Suppressor macrophage (primary cell): ENCODE results near the gene LPAR3.

ENCODE experiments used
- DNase-seq, 4 experiments: peaks; one replicate each; pipeline ENCODE4 v3.0.0-alpha.2; 2020 to 2022

Gene LPAR3

GRCh38 chr1:84823991-84824390 is 69.0 kb downstream of the LPAR3 start:
- DNase-seq: no peak

GRCh38 chr1:84823511-84823910 is 69.5 kb downstream of the LPAR3 start:
- no peak for DNase-seq

GRCh38 chr1:84810343-84810742 is 82.7 kb downstream of the LPAR3 start:
- DNase-seq: no peak

- no peak for DNase-seq
Measured at GRCh38 chr1:84809023-84809422, 84.0 kb downstream of the LPAR3 start.

- no peak for DNase-seq
Measured at GRCh38 chr1:84803604-84804003, 89.4 kb downstream of the LPAR3 start.

GRCh38 chr1:84802567-84803232 is 90.3 kb downstream of the LPAR3 start:
- no peak for DNase-seq

- DNase-seq: no peak
Measured at GRCh38 chr1:84800090-84801073, 92.6 kb downstream of the LPAR3 start.

- DNase-seq: no peak
Measured at GRCh38 chr1:84797603-84798002, 95.4 kb downstream of the LPAR3 start.

GRCh38 chr1:84795966-84796600 is 96.9 kb downstream of the LPAR3 start:
- DNase-seq: peak; percentile 26 to 66 (median 49)

GRCh38 chr1:84795213-84795612 is 97.8 kb downstream of the LPAR3 start:
- no peak for DNase-seq

- DNase-seq: no peak
Measured at GRCh38 chr1:84792421-84792820, 100.6 kb downstream of the LPAR3 start.

GRCh38 chr1:84789014-84789413 is 104.0 kb downstream of the LPAR3 start:
- no peak for DNase-seq

- DNase-seq: no peak
Measured at GRCh38 chr1:84785271-84786036, 107.6 kb downstream of the LPAR3 start.

GRCh38 chr1:84782881-84783280 is 110.1 kb downstream of the LPAR3 start:
- DNase-seq: no peak

GRCh38 chr1:84781946-84782771 is 110.8 kb downstream of the LPAR3 start:
- DNase-seq: peak; percentile 56 to 82 (median 72)

GRCh38 chr1:84780000-84780716 is 112.8 kb downstream of the LPAR3 start:
- DNase-seq: peak; percentile 28 to 44 (median 36)

- DNase-seq: peak in 2 of 4 experiments; percentile 13 to 16
Measured at GRCh38 chr1:84776639-84777038, 116.4 kb downstream of the LPAR3 start.

GRCh38 chr1:84775535-84775920 is 117.5 kb downstream of the LPAR3 start:
- DNase-seq: no peak

GRCh38 chr1:84774669-84775534 is 118.1 kb downstream of the LPAR3 start:
- no peak for DNase-seq
